Aorta (tissue), 5 donors: Measurements from ENCODE around the gene CHRNB1. TPM values are rescaled to one million over a fixed set of nuclear protein-coding genes. Genes with fewer than 3 reads are reported as not detected.

Experiments used
- ATAC-seq: fragments of 200-7000 bp; cut with Tn5 transposase; one replicate; pipeline ENCODE4 v1.9.1; 2022; ENCODE audit warnings: moderate library complexity; ENCODE audit not compliant: low FRiP score
- DNase-seq, 2 donors: peaks; one replicate each; pipeline ENCODE4 v3.0.0-alpha.2; 2020
- H3K27ac ChIP-seq, 2 donors: one replicate each; pipeline ENCODE4 v1.5.1; 2013; ENCODE audit warnings: low read length in 2 of 2, mild to moderate bottlenecking in 2 of 2, moderate library complexity in 2 of 2, control low read depth in 1 of 2, inconsistent platforms in 1 of 2, low read depth in 1 of 2
- H3K27me3 ChIP-seq, 2 donors: one replicate each; pipeline ENCODE4 v1.6.1; 2013; ENCODE audit warnings: control low read depth in 1 of 2, low read length in 1 of 2, mild to moderate bottlenecking in 1 of 2, moderate library complexity in 1 of 2; ENCODE audit not compliant: insufficient read depth in 2 of 2, control insufficient read depth in 1 of 2
- H3K36me3 ChIP-seq, 2 donors: one replicate each; pipeline ENCODE4 v1.6.1; 2013; ENCODE audit warnings: control low read depth in 1 of 2, low read length in 1 of 2, mild to moderate bottlenecking in 1 of 2; ENCODE audit not compliant: insufficient read depth in 2 of 2, control insufficient read depth in 1 of 2
- H3K4me1 ChIP-seq, 2 donors: one replicate each; pipeline ENCODE4 v1.6.1; 2013; ENCODE audit warnings: low read length in 2 of 2, control low read depth in 1 of 2, mild to moderate bottlenecking in 1 of 2, moderate library complexity in 1 of 2; ENCODE audit not compliant: insufficient read depth in 2 of 2, control insufficient read depth in 1 of 2
- H3K4me3 ChIP-seq, 2 donors: one replicate each; pipeline ENCODE4 v1.5.1; 2013; ENCODE audit warnings: low read length in 2 of 2, control low read depth in 1 of 2, mild to moderate bottlenecking in 1 of 2
- H3K9me3 ChIP-seq: one replicate; pipeline ENCODE4 v1.6.1; 2013; ENCODE audit warnings: mild to moderate bottlenecking, low read length; ENCODE audit not compliant: control insufficient read depth
- WGBS, 2 donors: extraction: QIAGEN DNeasy Blood & Tissue Kit; methylation state at CpG; one replicate each; pipeline ENCODE4 v1.1.7; 2013; 5-methylcytosine and 5-hydroxymethylcytosine counted together
- intact Hi-C, 2 donors: fragments of 100-400 bp; cut with DNase I; formaldehyde crosslinking; loops; one replicate each; pipeline versions ENCODE4 v1.14.2 to v1.15.0; 2022
- polyA plus RNA-seq, 2 donors: library from polyadenylated mRNA; stranded (reverse); fragments of 200-250 nt; gene quantifications; one replicate each; pipeline ENCODE4 v1.2.3, GENCODE V29; 2013
- total RNA-seq, 2 donors: library from RNA; stranded (reverse); fragmentation: NEBNext Ultra II Directional; extraction: Animal tissue kit (Norgen Biotek cat#: 25700); gene quantifications; one replicate each; pipeline ENCODE4 v1.2.1, GENCODE V29; 2021
- donor health status: healthy with polysubstance abuse.
- donor health status: Bipolar disorder and iron deficiency.
- donor health status: DM: no; HTN: no; CAD: no.
- donor health status: DM: no; HTN: no; CAD: no.
- donor health status: DM: yes; HTN: yes; CAD: no.

The CHRNB1 gene
- total and polyA plus RNA-seq, 4 donors: 6.2 to 18.3 (median 10.2) TPM

GRCh38 chr17:7459961-7460545 lies 15.2 kb downstream of the CHRNB1 start:
- Histone ChIP-seq H3K9me3 (no peaks in the 10 kb centered on the region), H3K36me3 (peaks cover 0 to 3% of the 10 kb centered on the region in 2 donors), H3K27ac (no peak overlapping the region), H3K4me1 (no peaks in the 10 kb centered on the region), H3K27me3 (no peaks in the 10 kb centered on the region), H3K4me3 (no peak overlapping the region)
- no peak for ATAC-seq
- 61 to 65% methylated on average over 3 of the region's 3 CpGs for WGBS, 2 donors
- no peak for DNase-seq
- intact Hi-C loops: no loop called here

- no peak overlapping the region for H3K27ac ChIP-seq
- peaks cover 0 to 5% of the 10 kb centered on the region in 2 donors for H3K36me3 ChIP-seq
- no peak for DNase-seq
- no peak for ATAC-seq
- 93% methylated on average over 7 of the region's 7 CpGs for WGBS, 2 donors
- intact Hi-C loops: no loop called here
- H3K4me1 ChIP-seq: no peaks in the 10 kb centered on the region
- no peaks in the 10 kb centered on the region for H3K9me3 ChIP-seq
- H3K4me3 ChIP-seq: no peak overlapping the region
- H3K27me3 ChIP-seq: no peaks in the 10 kb centered on the region
Observed at GRCh38 chr17:7460850-7461660, 16.2 kb downstream of the CHRNB1 start.

GRCh38 chr17:7462474-7463371 lies 17.9 kb downstream of the CHRNB1 start:
- H3K27me3 ChIP-seq: no peaks in the 10 kb centered on the region
- no peaks in the 10 kb centered on the region for H3K9me3 ChIP-seq
- ATAC-seq (peak; percentile 39), DNase-seq (no peak)
- no peak overlapping the region for H3K27ac ChIP-seq
- peaks cover 0 to 5% of the 10 kb centered on the region in 2 donors for H3K36me3 ChIP-seq
- no peak overlapping the region for H3K4me3 ChIP-seq
- H3K4me1 ChIP-seq: no peaks in the 10 kb centered on the region
- 88 to 90% methylated on average over 42 to 44 of the region's 44 CpGs for WGBS, 2 donors
- intact Hi-C loops: no loop called here

GRCh38 chr17:7463372-7463846 lies 18.5 kb downstream of the CHRNB1 start:
- no peak for DNase-seq
- H3K27me3 ChIP-seq: no peaks in the 10 kb centered on the region
- intact Hi-C loops: no loop called here
- no peaks in the 10 kb centered on the region for H3K9me3 ChIP-seq
- no peaks in the 10 kb centered on the region for H3K4me1 ChIP-seq
- no peak overlapping the region for H3K4me3 ChIP-seq
- 80 to 82% methylated on average over 14 of the region's 14 CpGs for WGBS, 2 donors
- peaks cover 0 to 5% of the 10 kb centered on the region in 2 donors for H3K36me3 ChIP-seq
- no peak for ATAC-seq
- H3K27ac ChIP-seq: no peak overlapping the region

GRCh38 chr17:7464081-7464480 lies 19.2 kb downstream of the CHRNB1 start:
- Histone ChIP-seq H3K4me3 (no peak overlapping the region), H3K4me1 (no peaks in the 10 kb centered on the region), H3K27ac (no peak overlapping the region), H3K9me3 (no peaks in the 10 kb centered on the region), H3K36me3 (peaks cover 0 to 5% of the 10 kb centered on the region in 2 donors), H3K27me3 (no peaks in the 10 kb centered on the region)
- DNase-seq (no peak), ATAC-seq (no peak)
- intact Hi-C loops: no loop called here
- 81 to 86% methylated on average over 9 of the region's 9 CpGs for WGBS, 2 donors

- H3K9me3 ChIP-seq: no peaks in the 10 kb centered on the region
- no peak overlapping the region for H3K4me3 ChIP-seq
- intact Hi-C loops: no loop called here
- WGBS, 2 donors: 84 to 89% methylated on average over 33 of the region's 33 CpGs
- no peak overlapping the region for H3K27ac ChIP-seq
- DNase-seq: no peak
- H3K27me3 ChIP-seq: no peaks in the 10 kb centered on the region
- H3K36me3 ChIP-seq: peaks cover 0 to 5% of the 10 kb centered on the region in 2 donors
- ATAC-seq: no peak
- H3K4me1 ChIP-seq: no peaks in the 10 kb centered on the region
Observed at GRCh38 chr17:7465597-7466275, 20.9 kb downstream of the CHRNB1 start.

GRCh38 chr17:7466318-7466638 lies 21.4 kb downstream of the CHRNB1 start:
- no peaks in the 10 kb centered on the region for H3K4me1 ChIP-seq
- no peaks in the 10 kb centered on the region for H3K27me3 ChIP-seq
- no peaks in the 10 kb centered on the region for H3K9me3 ChIP-seq
- WGBS, 2 donors: 83 to 86% methylated on average over 9 of the region's 9 CpGs
- intact Hi-C loops: no loop called here
- ATAC-seq (no peak), DNase-seq (no peak)
- peaks cover 0 to 5% of the 10 kb centered on the region in 2 donors for H3K36me3 ChIP-seq
- H3K27ac ChIP-seq: no peak overlapping the region
- no peak overlapping the region for H3K4me3 ChIP-seq

- Histone ChIP-seq H3K9me3 (no peaks in the 10 kb centered on the region), H3K27me3 (no peaks in the 10 kb centered on the region), H3K27ac (no peak overlapping the region), H3K4me3 (no peak overlapping the region), H3K36me3 (peaks cover 0 to 5% of the 10 kb centered on the region in 2 donors), H3K4me1 (no peaks in the 10 kb centered on the region)
- ATAC-seq (peak; percentile 40), DNase-seq (peak; percentile 87 to 93)
- intact Hi-C loops: no loop called here
- WGBS, 2 donors: 72 to 76% methylated on average over 16 of the region's 16 CpGs
Observed at GRCh38 chr17:7466639-7467341, 21.9 kb downstream of the CHRNB1 start.
